ENCODE data around the gene CCDC157. TPM values are rescaled to one million over a fixed set of nuclear protein-coding genes. Genes with fewer than 3 reads are reported as not detected.

The CCDC157 gene
- 8.3 and 9.3 TPM in 2 replicates for total RNA-seq
- long read RNA-seq, transcript CCDC157-202 (3 exons, 1,759 nt): major isoform, 7 of 9 reads
- long read RNA-seq, partial matches to known transcripts: 0 of 9 reads
- long read RNA-seq, other reads (novel, unspliced or antisense): 2 of 9 reads

GRCh38 chr22:30356449-30357235 is at the start of gene CCDC157, which contains the start of gene SF3A1:
Gene CCDC157, plus strand, starts transcription at chr22:30357007. Its CDS starts 8,994 bp downstream, at chr22:30366001.
Gene SF3A1, minus strand, starts transcription at chr22:30356894. Its CDS starts 102 bp downstream, at chr22:30356792.
- Mint-ChIP-seq H3K36me3 (ENCODE audit: low read depth) (peaks cover 2% of the 10 kb centered on the region), H3K4me3 (peak within 1 kb of the TSS; percentile 99), H3K27me3 (ENCODE audit: low read depth) (no peaks in the 10 kb centered on the region), H3K27ac (ENCODE audit: unreplicated experiment) (peak within 1 kb of the TSS; percentile 98), H3K4me1 (peaks cover 40% of the 10 kb centered on the region), H3K9me3 (no peaks in the 10 kb centered on the region)
- DNase-seq (ENCODE audit: low read depth, low spot score): peak; percentile 83
- no peak for TF ChIP-seq CTCF (conservative IDR thresholded peaks at IDR 0.05)

GRCh38 chr22:30307041-30307574 is 49.7 kb upstream of the CCDC157 start:
- no peaks in the 10 kb centered on the region for H3K36me3 Mint-ChIP-seq (ENCODE audit: low read depth)
- H3K9me3 Mint-ChIP-seq: no peaks in the 10 kb centered on the region
- H3K4me3 Mint-ChIP-seq: no peak overlapping the region
- H3K4me1 Mint-ChIP-seq: peaks cover 15% of the 10 kb centered on the region
- no peak for DNase-seq (ENCODE audit: low read depth, low spot score)
- H3K27ac Mint-ChIP-seq (ENCODE audit: unreplicated experiment): no peak overlapping the region
- no peaks in the 10 kb centered on the region for H3K27me3 Mint-ChIP-seq (ENCODE audit: low read depth)
- TF ChIP-seq CTCF (conservative IDR thresholded peaks at IDR 0.05): no peak

DNA sequence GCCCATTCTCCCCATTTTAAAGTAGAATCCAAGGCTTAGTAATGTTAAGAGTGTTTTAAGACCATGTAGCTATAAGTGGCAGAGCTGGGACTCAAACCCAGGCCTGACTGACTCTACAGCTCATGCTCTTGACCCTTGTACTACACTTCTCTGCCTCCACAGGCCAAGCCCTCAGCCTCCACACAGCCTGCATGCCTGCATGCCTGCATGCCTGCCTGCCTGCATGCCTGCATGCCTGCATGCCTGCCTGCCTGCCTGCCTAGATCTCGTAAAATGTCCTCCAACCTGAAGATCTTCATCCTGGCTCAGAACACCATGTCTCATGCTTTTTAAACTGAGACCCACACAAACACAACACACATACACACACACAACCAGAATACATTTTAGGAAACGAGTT is 48.7 kb upstream of the CCDC157 start:
- H3K4me3 Mint-ChIP-seq: no peak overlapping the region
- H3K36me3 Mint-ChIP-seq (ENCODE audit: low read depth): no peaks in the 10 kb centered on the region
- no peak for DNase-seq (ENCODE audit: low read depth, low spot score)
- no peaks in the 10 kb centered on the region for H3K27me3 Mint-ChIP-seq (ENCODE audit: low read depth)
- H3K27ac Mint-ChIP-seq (ENCODE audit: unreplicated experiment): no peak overlapping the region
- TF ChIP-seq CTCF (conservative IDR thresholded peaks at IDR 0.05): no peak
- no peaks in the 10 kb centered on the region for H3K9me3 Mint-ChIP-seq
- H3K4me1 Mint-ChIP-seq: peaks cover 23% of the 10 kb centered on the region

DNA sequence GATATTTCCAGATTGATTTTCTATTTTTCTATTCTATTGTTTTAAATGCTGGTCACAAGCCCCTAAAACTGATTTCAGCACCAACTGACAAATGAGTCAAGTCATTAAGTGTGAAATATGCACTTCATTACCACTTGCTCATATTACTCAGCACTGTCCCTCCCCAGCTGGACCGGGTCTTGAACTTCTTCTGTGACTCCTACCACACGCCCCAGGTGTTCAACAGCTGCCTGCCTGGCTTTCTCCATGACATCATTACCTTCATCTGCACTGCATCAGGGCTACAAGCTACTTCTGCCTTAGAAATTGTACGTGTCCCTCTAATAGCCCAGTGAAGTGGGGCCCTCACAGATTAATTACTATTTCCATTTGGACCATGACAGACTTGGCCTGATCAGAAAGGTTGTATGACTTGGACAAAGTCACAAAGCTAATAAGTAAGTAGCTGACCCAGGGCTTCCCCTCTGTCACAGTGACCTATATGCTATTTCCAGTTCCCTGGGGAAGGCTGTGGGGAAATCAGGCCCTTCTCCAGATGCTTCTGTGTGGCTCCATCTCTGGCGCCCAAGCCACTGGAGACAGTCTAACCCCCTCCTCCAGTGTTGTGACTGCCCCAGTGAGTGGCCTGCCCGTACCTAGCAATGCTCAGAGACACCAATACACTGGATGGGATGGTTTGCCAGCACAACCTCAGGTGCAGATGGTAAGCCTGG is 48.1 kb upstream of the CCDC157 start:
- H3K4me3 Mint-ChIP-seq: no peak overlapping the region

More for the DNA sequence above, 48.1 kb upstream of the CCDC157 start:
- Mint-ChIP-seq H3K27me3 (ENCODE audit: low read depth) (no peaks in the 10 kb centered on the region), H3K4me1 (peaks cover 23% of the 10 kb centered on the region), H3K9me3 (no peaks in the 10 kb centered on the region), H3K36me3 (ENCODE audit: low read depth) (no peaks in the 10 kb centered on the region), H3K27ac (ENCODE audit: unreplicated experiment) (no peak overlapping the region)
- TF ChIP-seq CTCF (conservative IDR thresholded peaks at IDR 0.05): no peak
- no peak for DNase-seq (ENCODE audit: low read depth, low spot score)
